Loucy (cell line): ENCODE results near the gene TSHZ2.

Source experiments
- CTCF ChIP-seq: fragments of 200-600 bp; sonication (generic); conservative IDR thresholded peaks from 2 replicates; pipeline ENCODE4 v1.5.1; 2014; ENCODE audit warnings: mild to moderate bottlenecking, antibody characterized with exemption, low read length
- EZH2phosphoT487 ChIP-seq: fragments of 200-600 bp; IDR thresholded peaks from 2 replicates; pipeline ENCODE4 v1.6.1; 2018; ENCODE audit warnings: antibody characterized with exemption, mild to moderate bottlenecking, moderate library complexity, borderline replicate concordance

- TF ChIP-seq CTCF (no peak), EZH2phosphoT487 (no peak)
Observed at GRCh38 chr20:53091789-53092188, 119.6 kb downstream of the TSHZ2 start.
